HG02884 (cell line): Measurements from ENCODE around the gene IGSF23.

Experiments
- ATAC-seq: cut with Tn5 transposase; IDR thresholded peaks from one replicate; pipeline ENCODE4 v1.9.1; 2021; ENCODE audit warnings: mild to moderate bottlenecking, moderate library complexity; ENCODE audit not compliant: unreplicated experiment

IGSF23 gene

GRCh38 chr19:44640518-44640917, 27.2 kb downstream of the IGSF23 start:
- ATAC-seq, result no peak

- ATAC-seq, result no peak
Measured at GRCh38 chr19:44641501-44642265, 28.3 kb downstream of the IGSF23 start.

- ATAC-seq, result no peak
Measured at GRCh38 chr19:44642377-44642776, 29.0 kb downstream of the IGSF23 start.

DNA sequence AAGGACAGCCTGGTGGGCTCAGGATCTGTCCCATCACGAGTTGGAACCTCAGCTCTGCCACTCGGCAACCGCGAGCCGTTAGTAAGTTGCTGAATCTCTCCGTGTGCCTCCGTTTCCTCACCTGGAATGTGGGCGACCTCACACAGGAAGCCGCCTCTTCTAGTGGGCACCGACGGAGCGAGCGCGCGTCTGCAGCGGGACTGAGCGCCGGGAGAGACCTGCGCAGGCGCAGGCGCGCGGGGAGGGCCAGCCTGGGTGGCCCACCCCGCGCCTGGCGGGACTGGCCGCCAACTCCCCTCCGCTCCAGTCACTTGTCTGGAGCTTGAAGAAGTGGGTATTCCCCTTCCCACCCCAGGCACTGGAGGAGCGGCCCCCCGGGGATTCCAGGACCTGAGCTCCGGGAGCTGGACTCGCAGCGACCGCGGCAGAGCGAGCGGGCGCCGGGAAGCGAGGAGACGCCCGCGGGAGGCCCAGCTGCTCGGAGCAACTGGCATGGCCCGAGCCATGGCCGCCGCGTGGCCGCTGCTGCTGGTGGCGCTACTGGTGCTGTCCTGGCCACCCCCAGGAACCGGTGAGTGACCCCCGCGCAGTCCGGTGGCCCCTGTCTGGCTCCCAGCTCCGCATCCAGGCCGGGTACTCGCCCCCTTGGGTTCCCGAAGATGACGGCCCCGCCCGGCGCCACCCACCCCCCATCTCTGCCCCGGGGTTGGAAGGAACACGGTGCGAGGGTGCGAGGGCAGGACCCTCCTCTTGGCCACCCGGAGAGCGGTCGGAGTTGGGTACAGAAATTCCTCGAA, 30.4 kb downstream of the IGSF23 start, which contains the start of gene PVR:
Gene PVR, plus strand, starts transcription at position 306 of the 797 bp plus-strand sequence. Its CDS starts 187 bp downstream, at position 493.
- ATAC-seq, result no peak

DNA sequence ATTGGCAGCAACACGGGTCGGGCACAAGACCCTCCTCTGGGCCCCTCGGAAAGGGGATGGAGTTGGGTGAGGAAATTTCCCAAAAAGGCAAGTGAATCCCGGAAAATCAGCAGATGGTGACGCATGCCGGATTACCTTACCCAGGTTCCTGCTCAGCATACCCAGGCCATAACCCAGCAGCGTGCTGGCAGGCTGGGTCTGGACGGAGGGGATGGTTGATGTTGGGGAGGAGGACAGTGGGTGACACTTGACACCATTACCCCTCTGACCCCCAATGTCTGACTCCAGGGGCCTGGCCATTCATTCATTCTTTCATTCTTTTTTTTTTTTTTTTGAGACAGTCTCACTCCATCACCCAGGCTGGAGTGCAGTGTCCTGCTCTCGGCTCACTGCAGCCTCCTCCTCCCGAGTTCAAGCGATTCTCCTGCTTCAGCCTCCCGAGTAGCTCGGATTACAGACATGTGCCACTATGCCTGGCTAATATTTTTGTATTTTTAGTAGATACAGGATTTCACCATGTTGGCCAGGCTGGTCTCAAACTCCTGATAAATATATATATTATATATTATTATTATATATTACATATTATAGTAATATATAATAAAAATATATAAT, 31.1 kb downstream of the IGSF23 start:
- no peak for ATAC-seq

GRCh38 chr19:44645407-44646048, 32.2 kb downstream of the IGSF23 start:
- ATAC-seq, result no peak

DNA sequence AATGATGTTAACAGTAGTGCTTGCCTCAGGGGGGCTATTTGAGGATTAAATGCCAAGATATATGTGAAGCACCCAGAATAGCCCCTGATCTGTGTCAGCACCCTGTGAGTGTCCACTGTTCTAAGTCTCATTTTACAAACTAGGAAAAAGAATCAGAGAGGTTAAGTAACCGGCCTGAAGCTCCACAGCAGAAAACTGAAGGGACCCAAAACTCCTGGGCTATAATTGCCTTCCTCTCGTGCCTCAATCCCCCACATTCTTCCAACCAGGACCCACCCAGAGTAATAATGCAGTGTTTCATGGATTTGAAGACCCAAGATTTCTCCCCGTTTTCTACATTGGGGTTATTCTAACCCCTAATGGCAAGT, 32.7 kb downstream of the IGSF23 start:
- no peak for ATAC-seq

DNA sequence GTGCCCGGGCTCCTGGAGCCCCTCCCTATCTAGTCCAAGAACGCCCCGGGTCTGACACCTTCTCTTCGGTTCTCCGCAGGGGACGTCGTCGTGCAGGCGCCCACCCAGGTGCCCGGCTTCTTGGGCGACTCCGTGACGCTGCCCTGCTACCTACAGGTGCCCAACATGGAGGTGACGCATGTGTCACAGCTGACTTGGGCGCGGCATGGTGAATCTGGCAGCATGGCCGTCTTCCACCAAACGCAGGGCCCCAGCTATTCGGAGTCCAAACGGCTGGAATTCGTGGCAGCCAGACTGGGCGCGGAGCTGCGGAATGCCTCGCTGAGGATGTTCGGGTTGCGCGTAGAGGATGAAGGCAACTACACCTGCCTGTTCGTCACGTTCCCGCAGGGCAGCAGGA, 33.8 kb downstream of the IGSF23 start:
- no peak for ATAC-seq

DNA sequence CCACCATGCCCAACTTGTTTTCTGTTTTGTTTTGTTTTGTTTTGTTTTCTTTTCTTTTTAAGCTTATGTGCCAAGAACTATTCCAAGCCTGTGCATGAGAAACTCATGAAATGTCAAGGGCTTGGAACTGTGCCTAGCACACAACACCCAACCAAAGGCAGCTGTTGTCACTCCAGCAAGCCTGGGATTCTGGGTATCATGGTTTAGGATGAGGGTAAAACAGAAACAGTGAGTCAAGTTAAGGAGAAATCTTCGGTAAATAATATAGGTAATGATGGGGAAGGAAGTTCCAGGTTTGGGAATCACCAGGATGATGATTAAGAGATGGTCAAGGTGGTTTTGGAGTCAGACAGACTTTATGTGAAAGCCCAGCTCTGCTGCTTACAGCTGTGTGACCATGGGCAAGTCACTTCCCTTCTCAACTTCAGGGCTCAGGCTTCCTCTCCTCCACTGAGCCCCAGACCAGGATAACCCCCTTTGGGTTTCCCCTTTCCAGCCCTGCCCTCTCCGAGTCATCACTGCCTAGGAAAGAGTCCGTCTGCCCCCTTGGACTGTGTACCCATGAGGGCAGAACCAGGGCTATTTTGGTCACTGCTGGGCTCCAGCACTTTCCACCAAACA, 35.4 kb downstream of the IGSF23 start:
- no peak for ATAC-seq

DNA sequence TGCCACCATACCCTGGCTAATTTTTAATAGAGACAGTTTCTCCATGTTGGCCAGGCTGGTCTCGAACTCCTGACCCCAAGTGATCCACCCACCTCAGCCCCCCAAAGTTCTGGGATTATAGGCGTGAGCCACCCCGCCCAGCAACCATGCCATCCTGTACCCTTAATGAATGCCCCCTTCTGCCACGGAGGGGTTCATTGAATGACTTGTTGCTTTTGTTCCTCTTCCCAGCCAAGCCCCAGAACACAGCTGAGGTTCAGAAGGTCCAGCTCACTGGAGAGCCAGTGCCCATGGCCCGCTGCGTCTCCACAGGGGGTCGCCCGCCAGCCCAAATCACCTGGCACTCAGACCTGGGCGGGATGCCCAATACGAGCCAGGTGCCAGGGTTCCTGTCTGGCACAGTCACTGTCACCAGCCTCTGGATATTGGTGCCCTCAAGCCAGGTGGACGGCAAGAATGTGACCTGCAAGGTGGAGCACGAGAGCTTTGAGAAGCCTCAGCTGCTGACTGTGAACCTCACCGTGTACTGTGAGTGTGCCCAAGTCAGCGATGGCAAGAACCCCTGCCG, 36.3 kb downstream of the IGSF23 start:
- ATAC-seq, result no peak

DNA sequence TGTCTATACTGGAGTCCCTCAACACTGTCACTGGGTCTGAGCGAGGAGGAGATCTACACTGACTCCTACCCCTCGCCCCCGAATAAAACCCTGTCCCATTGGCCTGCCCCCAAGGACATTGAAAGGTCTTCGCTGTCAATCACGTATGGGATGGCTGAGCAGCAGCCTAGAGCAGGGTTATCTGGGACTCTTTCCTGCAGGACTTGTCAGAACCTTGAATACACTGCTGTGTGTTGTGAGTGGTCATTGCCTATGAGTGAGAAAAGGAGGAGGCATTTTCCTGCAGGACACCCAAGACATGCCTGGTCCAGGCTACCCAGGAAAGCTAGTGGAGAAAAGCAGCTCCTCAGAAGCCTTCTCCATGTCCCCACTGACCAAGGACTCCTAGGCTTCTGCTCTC, 40.0 kb downstream of the IGSF23 start:
- no peak for ATAC-seq

- ATAC-seq, result peak; percentile 84
Measured at GRCh38 chr19:44653977-44654774, 40.8 kb downstream of the IGSF23 start.

DNA sequence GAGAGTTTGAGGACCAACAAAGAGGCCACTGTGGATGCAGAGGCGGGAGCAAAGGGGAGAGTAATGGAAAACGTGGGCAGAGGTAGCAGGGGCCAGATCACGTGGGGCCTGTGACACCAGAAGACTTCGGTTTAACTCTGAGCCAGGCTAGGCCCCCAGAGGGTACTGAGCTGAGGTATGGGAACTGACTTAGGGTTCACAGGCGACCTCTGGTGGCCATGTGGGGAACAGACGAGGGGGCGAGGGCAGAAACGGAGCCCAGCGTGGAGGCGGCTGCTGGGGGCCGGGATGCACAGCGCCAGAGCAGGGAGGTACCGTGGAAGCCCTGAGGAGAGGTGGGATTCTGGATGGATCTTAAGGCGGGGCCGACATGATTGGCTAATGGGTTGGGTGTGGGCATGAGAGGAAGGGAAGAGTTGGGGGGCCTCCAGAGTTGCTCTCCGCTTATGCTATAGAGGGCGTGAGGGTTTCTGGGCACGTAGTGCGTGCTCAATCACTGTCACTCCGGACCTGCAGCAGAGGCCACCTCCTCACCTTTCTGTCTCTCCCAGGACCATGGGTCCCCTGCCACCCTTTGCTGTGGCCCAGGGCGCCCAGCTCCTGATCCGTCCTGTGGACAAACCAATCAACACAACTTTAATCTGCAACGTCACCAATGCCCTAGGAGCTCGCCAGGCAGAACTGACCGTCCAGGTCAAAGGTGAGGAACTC, 44.0 kb downstream of the IGSF23 start:
- no peak for ATAC-seq

DNA sequence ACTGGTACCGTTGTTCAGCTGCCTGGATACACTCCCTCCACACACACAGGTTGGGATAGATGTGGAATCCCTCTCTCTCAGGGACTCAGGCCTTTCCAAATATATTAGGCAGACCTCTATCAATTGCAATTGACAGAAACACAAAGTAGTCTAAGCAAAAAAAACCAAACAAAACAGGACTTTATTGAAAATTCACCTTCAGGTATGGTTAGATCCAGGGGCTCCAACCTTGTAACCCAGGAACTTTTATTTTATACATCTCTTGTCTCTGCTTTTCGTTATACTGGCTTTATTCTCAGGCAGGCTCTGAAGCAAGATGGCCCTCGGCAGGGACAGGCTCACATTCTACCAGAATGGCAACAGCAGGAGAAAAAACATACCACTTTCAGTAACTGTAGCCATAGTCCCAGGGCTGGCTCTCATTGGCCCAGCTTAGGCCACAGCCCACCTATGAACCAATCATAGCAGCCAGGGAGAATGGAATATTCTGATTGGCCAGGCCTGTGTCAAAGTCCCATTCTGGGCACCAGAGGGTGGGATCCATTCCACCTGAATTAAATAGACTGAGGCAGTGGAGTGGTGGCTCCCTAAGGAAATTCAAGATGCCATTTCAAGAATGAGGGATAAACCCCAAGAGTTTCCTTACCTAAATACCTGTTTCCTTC, 44.8 kb downstream of the IGSF23 start:
- no peak for ATAC-seq

DNA sequence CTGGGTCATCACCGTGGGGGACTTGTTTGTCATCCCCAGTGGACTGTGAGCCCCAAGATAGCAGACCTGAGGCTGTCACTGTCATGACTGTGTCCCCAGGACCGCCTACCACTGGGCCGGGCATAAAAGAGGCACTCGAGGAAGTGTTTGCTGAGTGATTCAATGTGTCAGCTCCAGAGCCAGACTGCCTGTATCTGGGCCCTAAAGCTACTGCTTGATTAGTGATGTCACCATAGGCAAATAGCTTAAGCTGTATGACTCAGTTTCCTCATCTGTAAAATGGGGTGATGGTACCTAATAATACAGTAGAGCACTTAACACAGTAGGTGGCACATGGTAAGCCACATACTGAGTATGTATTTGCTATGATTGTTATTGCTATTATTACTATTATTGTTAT, 46.7 kb downstream of the IGSF23 start:
- ATAC-seq, result no peak

GRCh38 chr19:44661205-44661604, 47.8 kb downstream of the IGSF23 start:
- no peak for ATAC-seq

- no peak for ATAC-seq
Measured at GRCh38 chr19:44661904-44662303, 48.5 kb downstream of the IGSF23 start.

GRCh38 chr19:44662691-44663385, 49.5 kb downstream of the IGSF23 start:
- ATAC-seq, result no peak
